Left colon (tissue), 2 donors: ENCODE results near the gene CYBC1. TPM values are rescaled to one million over a fixed set of nuclear protein-coding genes. Genes with fewer than 3 reads are reported as not detected.
"Not testable (repeated sequence)": the region's sequence is repeated elsewhere in the genome, so short reads cannot be mapped to it uniquely, and the experiment has no call there.

Source experiments
- ATAC-seq: fragments of 200-7000 bp; cut with Tn5 transposase; one replicate; pipeline ENCODE4 v1.9.1; 2020; ENCODE audit warnings: mild to moderate bottlenecking, moderate library complexity
- DNase-seq, 2 donors: peaks; one replicate each; pipeline ENCODE4 v3.0.0-alpha.2; 2020
- intact Hi-C, 2 donors: fragments of 100-400 bp; cut with DNase I in 1 of 2; cut with micrococcal nuclease in 1 of 2; formaldehyde crosslinking; loops; one replicate each; pipeline versions ENCODE4 v1.11.2 to v1.14.0; 2022; cut with DNase I, micrococcal nuclease
- total RNA-seq, 2 donors: library from RNA; stranded (reverse); fragmentation: NEBNext Ultra II Directional; extraction: Animal tissue kit (Norgen Biotek cat#: 25700); gene quantifications; one replicate each; pipeline ENCODE4 v1.2.1, GENCODE V29; 2021
- donor health status: DM: no; HTN: no; CAD: no.
- donor health status: DM: yes; HTN: yes; CAD: no.

CYBC1 gene
- total RNA-seq, 2 donors from 2014 or later: 60.8 to 77.8 TPM

DNA sequence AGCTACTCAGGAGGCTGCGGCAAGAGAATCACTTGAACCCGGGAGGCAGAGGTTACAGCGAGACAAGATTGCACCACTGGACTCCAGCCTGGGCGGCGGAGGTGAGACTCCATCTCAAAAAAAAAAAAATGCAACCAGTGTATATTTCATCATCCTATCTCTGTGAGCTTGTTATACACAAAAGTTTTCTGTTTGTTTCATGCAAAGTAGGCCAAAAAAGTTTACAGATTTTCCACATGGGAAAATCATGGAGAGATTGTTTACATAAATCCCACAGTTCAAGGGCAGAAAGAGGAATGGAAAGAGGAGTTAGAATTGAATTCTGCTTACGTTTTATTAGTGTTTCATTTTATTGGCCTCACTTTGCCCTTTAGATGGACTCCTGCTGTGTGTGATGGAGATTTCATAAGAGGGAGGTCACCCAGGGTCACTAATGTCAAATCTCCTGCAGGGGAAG is 32.7 kb upstream of the CYBC1 start:
- ATAC-seq (no peak), DNase-seq (no peak)
- intact Hi-C loops: no loop called here

DNA sequence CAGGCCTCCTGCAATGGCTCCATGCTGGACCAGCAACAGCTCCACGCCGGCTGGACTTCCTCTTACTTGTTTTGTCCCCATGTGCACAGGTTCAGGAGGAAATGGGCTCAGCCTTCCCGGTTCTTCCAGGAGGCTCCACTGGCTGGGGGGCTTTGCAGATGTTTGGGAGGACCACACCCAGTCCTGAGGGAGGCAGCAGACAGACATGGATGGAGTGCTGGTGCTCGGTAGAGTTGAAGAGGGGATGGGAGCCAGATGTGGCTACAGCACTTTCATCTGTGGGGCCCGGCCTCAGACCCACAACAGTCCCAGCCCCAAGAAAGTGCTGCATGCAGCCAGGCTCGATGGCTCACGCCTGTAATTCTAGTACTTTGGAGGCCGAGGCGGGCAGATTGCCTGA is 29.8 kb upstream of the CYBC1 start:
- intact Hi-C loops: no loop called here
- ATAC-seq (no peak), DNase-seq (no peak)

DNA sequence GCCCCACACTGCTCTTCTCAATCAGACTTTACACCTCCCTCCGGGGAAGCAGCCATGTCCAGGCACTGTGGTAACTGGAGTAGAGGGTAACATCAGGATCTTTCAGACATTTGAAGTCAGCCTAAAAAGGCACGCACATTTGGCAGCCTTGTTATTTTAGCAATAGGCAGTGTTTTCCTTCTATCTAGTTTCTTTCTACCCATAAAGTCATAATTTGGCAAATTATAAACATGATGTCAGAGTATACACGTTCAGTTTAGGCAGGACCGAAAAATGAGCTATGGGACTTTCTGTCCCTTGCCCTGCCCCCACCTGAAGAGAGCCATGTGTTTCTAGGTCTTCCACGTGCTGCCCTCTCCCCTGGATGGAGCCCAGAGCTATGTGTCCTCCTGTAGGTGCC is 29.1 kb upstream of the CYBC1 start:
- ATAC-seq: no peak
- DNase-seq: no peak
- intact Hi-C loops: no loop called here

DNA sequence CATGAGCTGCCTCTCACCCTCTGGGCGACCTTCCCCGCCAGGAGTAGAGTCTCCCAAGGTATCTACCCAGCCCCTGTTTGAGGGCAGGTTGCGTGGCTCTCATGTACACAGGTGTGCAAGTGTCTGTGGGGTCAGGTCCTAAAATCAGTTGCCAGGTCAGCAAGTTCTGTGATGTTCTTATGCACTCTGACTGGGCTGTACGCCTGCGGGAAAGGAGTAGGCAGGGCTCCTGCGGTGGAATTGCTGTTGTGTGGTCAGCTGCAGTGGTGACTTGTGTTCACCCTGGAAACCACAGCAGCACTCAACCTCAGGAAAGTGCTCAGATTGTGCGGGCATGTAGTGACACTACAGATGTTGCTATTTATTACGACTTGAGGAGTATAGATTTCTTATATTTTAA is 27.4 kb upstream of the CYBC1 start:
- intact Hi-C loops: no loop called here
- ATAC-seq: no peak

DNA sequence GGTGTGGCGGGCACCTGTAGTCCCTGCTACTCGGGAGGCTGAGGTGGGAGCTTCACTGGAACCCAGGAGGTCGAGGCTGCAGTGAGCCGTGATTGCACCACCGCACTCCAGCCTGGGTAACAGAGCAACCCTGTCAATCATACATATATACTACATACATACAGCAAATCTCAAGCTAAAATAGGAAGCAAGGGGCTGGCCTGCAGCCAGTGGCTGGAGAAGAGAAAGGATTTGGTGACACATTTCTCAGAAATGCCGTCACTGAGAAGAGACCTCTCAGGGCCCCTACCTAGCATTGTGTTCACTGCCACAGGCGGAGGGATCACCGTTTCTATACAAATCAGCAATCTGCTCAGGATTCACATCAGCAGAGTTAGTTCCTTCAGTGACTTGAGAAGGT is 24.9 kb upstream of the CYBC1 start:
- ATAC-seq (no peak), DNase-seq (no peak)
- intact Hi-C loops: no loop called here

More for the DNA sequence above, 27.4 kb upstream of the CYBC1 start:
- no peak for DNase-seq

DNA sequence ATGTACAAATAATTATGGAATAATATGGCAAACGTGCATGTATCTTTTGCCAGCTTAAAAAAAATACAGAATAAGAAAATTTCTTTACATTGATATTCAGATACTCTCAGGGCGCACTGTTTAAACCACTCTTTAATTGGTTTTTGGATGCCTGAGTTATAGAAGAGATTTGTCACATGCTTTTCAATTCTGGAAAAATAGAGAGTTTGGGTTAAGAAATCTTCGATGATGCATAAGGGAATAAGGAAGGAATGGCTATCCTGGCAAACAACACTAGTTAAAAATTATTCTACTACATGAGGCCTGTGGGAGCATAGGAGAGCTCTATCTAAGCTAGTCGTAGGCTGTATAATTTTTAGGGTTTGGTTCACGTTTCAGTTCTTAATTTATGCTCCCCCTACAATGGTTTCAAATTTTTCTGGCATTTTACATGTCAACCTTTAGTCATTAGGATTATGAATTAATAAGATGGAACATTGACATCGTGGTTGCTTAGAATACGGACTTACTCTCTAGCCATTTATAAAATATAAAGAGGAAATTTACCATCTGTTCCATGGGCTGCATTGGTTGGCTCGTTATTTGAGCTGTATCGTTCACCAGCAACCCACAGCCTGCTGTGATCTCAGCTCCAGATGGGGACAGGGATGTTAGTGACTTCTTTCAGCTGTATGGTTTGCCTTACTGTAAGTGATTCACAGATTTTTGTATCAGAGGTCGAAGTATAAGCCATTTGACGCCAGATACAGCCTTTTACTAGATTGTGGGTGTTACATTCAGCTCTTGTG is 23.9 kb upstream of the CYBC1 start:
- intact Hi-C loops: no loop called here
- ATAC-seq (no peak), DNase-seq (no peak)

DNA sequence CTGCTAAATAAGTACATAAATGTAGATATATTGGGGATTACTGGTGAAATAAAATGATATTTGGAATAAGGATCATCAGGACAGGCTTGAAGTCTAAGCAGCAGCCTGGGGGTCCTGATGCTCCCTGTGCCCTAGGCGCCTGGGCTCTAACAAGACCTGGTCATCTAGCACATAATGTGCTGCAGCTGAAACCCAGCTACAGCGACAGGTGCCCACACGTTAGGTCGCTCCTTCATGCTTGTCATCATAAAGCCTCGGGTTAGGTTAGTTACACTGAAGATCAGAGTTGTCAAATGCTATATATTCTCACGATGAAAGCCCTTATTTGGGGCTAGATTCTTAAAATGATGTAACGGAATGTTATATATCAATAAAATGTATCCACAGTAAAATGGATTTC is 19.5 kb upstream of the CYBC1 start:
- no peak for DNase-seq
- no peak for ATAC-seq
- intact Hi-C loops: no loop called here

DNA sequence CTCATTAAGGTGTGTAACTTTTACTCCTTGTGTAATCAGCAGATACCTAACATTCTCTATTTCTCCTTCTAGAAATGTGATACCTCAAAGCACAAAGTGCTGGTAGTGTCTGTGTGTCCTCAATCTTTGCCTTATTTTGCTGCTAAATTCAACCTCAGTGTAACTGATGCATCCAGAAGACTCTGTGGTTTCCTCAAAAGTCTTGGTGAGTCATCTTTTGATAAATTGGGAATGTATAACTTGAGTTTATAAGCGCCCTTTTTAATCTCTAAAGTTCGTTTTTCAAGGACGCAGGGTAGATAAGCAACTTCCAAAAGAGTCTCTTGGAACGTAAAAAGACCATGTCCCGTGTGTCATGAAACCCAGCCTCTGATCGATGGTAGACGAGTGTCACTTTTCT is 18.1 kb upstream of the CYBC1 start:
- ATAC-seq (no peak), DNase-seq (no peak)
- intact Hi-C loops: no loop called here

DNA sequence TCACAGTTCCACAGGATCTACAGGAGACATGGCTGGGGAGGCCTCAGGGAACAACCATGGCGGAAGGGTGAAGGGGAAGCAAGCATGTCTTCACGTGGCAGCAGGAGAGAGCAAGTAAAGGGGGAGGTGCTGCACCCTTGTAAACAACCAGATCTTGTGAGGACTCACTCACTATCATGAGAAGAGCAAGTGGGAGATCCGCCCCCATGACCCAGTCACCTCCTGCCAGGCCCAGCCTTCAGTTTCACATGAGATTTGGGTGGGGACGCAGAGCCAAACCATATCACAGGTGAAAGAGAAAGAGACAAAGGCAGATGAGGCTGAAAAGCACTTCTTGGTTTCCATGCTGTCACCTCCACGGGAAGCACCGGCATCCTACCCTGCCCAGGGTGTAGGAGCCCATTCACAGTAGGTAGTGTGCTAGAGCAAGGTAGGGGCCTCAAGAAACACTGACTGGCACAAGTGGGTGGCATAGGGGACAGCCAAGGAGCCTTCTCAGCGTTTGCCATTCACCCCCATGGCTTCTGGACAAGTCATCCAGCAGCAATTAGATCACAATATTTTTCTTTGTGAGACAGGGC is 14.6 kb upstream of the CYBC1 start:
- intact Hi-C loops: no loop called here
- DNase-seq: no peak
- ATAC-seq: no peak

DNA sequence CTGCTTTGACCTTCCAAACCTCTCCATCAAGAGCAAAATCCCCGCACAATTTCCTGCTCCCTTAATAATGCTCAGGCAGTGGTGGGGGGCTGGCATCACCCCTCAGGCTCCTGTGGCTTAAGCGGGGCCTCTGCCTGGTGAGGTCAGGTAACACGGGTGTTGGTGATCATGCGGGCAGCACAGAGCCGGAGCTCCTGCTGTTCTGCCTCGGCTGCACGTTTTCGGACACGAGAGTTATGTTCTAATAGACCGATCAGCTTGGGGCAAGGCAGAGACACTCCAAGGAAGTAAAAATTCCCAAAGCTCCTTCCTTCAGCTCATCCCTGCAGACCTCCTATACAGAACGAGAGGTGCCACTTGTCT is 14.0 kb upstream of the CYBC1 start:
- ATAC-seq: no peak
- intact Hi-C loops: no loop called here
- DNase-seq: no peak

DNA sequence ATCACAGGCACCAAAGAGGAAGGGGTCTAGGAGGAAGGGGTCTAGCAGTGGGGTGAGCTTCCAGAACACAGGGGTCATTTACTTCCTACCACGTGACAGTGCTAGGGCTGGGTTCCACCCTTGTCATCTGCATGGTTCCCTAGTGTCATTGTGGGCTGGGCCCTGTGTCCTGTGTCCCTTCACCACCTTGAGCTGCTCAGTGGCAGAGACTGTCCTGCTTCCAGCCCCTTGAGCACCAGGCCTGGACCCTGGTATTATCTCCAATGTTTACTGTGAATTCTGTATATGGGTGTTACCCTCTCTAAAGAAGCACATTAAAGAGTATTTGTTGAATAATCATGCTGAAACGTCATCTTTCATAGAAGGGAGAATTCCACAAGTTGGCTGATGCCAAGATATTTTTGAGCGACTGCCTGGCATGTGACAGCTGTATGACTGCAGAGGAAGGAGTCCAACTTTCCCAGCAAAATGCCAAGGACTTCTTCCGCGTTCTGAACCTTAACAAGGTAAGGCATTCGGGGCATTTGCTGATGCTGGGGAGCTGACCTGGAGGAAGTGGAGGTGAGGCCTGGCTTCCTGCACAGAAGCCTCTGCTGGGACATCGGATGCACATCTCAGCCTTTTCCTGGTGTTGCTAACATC is 13.5 kb upstream of the CYBC1 start:
- no peak for ATAC-seq
- no peak for DNase-seq
- intact Hi-C loops: no loop called here

DNA sequence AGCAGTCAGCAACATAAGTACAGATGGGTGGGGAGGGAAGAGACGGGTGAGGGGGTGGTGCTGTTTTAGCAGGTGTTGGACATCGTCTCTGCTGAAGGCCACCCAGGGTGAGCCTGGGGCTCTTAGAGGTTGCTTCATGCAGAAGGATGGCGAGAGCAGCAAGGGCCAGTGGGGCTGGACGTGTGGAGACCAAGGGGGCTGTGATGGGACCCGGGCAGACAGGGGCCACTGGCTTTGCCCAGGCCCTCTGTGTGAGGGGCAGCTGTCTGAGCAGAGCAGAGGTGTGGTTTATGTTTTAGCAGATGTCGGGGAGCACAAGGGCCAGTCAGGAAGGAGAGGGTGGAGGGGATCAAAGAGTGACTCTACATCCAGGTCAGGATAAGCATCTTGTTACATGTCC is 12.8 kb upstream of the CYBC1 start:
- ATAC-seq (no peak), DNase-seq (no peak)
- intact Hi-C loops: no loop called here

DNA sequence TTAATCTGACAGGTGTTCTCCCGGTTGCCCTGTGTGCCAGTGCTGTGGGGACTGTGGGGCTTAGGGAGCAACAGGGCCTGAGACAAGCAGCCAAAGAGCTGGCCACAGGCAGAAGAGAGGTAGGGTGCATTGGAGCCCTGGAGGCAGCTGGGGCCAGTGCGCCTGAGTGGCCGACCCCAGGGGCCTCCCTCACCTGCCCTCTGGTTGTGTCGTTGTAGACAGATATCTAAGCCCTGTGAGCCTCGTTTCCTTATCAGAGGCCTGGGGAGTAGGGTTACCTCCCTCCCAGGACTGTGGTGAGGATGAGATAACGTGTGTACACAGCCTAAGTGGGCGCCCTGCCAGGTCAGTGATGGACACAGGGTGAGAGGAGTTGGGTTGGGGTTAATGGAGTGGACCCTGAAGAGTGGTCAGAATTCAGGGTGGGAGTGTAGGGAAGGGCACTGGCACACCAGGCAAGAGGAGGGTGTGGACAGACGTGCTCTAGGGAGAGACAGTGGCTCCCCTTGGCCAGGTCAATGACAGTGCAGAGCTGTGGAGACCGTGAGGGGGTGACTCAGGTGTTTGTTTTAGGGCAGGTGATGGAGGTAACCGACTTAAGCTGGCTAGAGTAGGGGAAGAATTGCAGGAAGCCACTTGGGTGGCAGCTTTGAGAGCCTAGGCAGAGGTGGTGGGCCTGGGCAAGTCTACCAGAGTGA is 11.4 kb upstream of the CYBC1 start:
- intact Hi-C loops: no loop called here
- ATAC-seq (no peak), DNase-seq (peak in 1 of 2 donors; percentile 31)

DNA sequence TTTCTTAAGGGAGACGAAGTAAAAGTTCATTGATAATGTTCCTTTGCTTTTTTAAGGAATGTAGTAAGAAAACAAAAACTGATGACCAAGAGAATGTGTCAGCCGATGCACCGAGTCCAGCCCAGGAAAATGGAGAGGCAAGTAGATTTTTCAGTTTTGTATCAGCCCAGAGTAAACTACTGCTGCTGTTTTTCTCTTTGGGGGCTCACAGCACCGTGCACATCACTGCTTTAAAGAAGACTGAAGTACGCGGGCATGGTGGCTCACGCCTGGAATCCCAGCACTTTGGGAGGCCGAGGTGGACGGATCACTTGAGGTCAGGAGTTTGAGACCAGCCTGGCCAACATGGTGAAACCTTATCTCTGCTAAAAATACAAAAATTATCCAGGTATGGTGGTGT is 9.4 kb upstream of the CYBC1 start:
- ATAC-seq, intact Hi-C loops, DNase-seq: not testable (repeated sequence)

DNA sequence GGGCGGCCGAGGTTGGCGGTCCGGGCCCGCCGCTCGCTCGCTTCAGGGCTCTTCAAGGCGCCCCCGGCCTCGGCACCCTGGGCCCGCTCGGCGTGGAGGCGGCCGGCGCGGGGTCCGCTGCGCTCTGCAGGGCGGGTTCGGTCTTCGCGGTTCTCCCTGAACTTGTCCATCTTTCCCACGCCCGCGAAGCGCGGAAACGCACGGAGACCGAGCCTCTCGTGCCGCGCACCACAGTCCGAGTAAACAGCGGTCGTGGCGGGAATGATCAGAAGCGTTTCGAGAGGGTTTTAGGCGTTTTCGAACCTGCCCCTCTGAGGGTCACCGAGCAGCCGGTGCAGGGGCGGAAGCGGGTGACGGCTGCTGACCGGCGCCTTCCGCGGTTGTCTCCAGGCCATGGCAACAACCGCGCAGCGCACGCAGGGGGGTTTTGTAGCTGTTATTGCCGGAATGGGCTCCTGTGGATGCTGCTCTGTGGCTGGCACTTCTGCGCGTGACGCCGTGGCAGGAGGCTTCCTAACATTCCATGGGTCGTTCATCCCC is 8.4 kb upstream of the CYBC1 start:
- intact Hi-C loops: no loop called here
- DNase-seq (no peak), ATAC-seq (peak; percentile 7)

DNA sequence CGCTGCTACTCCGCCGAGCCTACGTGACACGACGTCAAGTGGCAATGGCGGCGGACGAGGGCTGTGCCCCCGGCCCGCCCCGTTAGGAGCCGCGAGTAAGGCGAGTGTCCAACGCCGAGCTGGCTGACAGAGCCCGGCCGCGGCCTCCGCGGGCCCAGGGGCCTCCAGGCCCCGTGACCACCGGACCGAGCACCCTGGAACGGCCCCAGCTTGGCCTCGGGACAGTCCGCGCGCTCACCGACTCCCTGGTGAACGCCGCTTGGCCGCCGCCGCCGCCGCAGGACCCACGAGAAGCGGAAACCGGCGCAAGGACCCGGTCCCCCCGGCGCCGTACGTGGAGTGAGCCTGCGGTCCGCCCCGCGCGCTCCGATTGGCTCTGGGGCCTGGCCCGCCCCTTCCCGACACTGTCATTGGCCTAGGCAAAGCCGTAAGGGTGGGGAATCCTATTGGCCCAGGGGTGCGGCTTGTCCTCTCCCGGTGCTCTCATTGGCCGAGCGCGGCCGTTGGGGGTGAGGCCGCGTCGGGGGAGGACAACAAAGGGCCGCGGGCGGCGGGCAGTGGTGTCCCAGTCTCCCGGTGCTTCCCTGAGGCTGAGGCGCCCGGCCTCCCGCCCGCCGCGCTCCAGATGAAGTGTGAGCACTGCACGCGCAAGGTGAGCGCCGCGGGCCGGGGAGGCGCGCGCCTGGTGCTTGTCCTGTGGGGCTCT is 7.8 kb upstream of the CYBC1 start, which contains the start of gene NARF:
TSS of gene NARF (plus strand) at position 563 of the 706 bp plus-strand sequence. CDS start at position 626, 63 bp downstream.
- DNase-seq: peak; percentile 96 to 99
- peak; percentile 93 for ATAC-seq
- intact Hi-C loops: no loop called here

DNA sequence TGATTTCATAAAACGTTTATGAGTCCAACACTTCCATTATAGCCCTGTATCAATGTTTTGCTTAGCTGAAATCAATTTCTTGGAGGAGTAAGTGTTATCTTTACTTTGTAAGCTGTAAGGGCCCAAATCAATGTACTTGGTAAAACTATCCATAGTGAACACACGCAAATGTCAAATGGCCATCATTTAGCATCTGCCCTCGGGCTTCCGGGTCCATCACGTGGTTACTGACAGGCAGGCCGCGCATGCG is 7.3 kb upstream of the CYBC1 start:
- DNase-seq (peak in 1 of 2 donors; percentile 95), ATAC-seq (peak; percentile 74)
- intact Hi-C loops: no loop called here

DNA sequence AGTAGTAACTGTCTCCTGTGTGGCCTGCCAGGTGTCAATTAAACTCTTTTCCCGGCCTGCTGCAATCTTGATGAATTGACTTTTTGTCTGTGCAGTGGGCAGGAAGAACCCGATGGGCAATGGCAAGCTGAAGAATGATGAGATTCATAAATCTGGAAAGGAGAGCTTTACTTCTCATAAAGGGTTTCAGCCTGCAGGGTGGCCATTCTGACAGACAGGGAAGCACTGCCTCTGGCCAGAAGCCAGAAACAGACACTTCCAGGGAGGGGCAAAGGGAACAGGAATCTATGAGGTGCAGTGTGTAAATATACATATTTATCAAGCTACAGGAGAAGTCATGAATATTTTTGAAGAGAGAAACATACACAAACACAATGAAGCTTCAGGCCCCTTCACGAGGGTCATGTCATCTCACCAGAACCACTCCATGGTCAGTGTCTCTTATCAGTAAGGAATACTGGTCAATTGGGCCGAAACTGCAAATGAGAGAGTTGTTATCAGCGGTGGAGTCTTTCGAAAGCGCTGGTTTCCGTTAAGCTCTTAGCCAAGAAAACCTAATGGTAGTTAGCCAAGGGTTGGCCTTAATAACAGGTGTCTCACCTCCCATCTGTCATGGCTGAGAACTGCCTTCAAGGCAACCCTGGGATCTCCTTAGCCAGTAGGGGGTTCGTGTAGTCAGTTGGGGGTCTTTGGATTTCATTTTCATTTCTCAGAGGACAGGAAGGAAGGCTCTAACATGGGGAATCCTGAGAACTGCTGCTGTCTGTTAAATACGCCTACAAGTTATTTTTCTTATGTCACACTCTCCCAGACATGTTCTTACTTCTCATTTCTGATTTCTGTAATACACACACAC is 6.7 kb upstream of the CYBC1 start:
- ATAC-seq (peak; percentile 25), DNase-seq (peak; percentile 69 to 78)
- intact Hi-C loops: no loop called here
